Neutrophil (primary cell): ENCODE data around the gene SIPA1.

Source experiments
- H3K27ac ChIP-seq: fragments of 200-600 bp; sonication (generic); 2 replicates; pipeline ENCODE4 v1.5.1; 2016; ENCODE audit warnings: mild to moderate bottlenecking, moderate library complexity
- H3K27me3 ChIP-seq: fragments of 200-600 bp; sonication (generic); 2 replicates; pipeline ENCODE4 v1.6.0; 2016; ENCODE audit warnings: mild to moderate bottlenecking
- H3K36me3 ChIP-seq: fragments of 200-600 bp; sonication (generic); 2 replicates; pipeline ENCODE4 v1.5.1; 2017
- H3K4me1 ChIP-seq, 2 experiments: fragments of 200-600 bp in 1 of 2; sonication (generic) in 1 of 2; 1 replicate in 1 of 2; 2 replicates in 1 of 2; pipeline versions ENCODE4 v1.5.1 to v1.6.1; 2013 to 2016; ENCODE audit warnings: low read depth in 1 of 2, low read length in 1 of 2, mild to moderate bottlenecking in 1 of 2, moderate library complexity in 1 of 2; ENCODE audit not compliant: control insufficient read depth in 1 of 2, insufficient read depth in 1 of 2
- H3K4me3 ChIP-seq, 2 experiments: fragments of 200-600 bp in 1 of 2; sonication (generic) in 1 of 2; 1 replicate in 1 of 2; 2 replicates in 1 of 2; pipeline ENCODE4 v1.5.1; 2013 to 2016; ENCODE audit warnings: low read depth in 1 of 2, low read length in 1 of 2, mild to moderate bottlenecking in 1 of 2, moderate library complexity in 1 of 2
- H3K9me3 ChIP-seq: fragments of 200-600 bp; sonication (generic); 2 replicates; pipeline ENCODE4 v1.5.1; 2016
- CTCF ChIP-seq: fragments of 200-600 bp; sonication (generic); IDR thresholded peaks from 2 replicates; pipeline ENCODE4 v1.5.1; 2016; ENCODE audit warnings: antibody characterized with exemption

Gene SIPA1

GRCh38 chr11:65619281-65619928, 18.5 kb upstream of the SIPA1 start:
- no peak for TF ChIP-seq CTCF
- Histone ChIP-seq H3K4me1 (peaks cover 14 to 22% of the 10 kb centered on the region in 2 experiments), H3K9me3 (no peaks in the 10 kb centered on the region), H3K4me3 (no peak overlapping the region), H3K27me3 (no peaks in the 10 kb centered on the region), H3K27ac (no peak overlapping the region), H3K36me3 (peaks cover 73% of the 10 kb centered on the region)

- H3K9me3 ChIP-seq: no peaks in the 10 kb centered on the region
- no peaks in the 10 kb centered on the region for H3K27me3 ChIP-seq
- no peak overlapping the region for H3K27ac ChIP-seq
- H3K4me1 ChIP-seq: peaks cover 13 to 18% of the 10 kb centered on the region in 2 experiments
- TF ChIP-seq CTCF: no peak
- H3K4me3 ChIP-seq: no peak overlapping the region
- peaks cover 86% of the 10 kb centered on the region for H3K36me3 ChIP-seq
These were observed 17.2 kb upstream of the SIPA1 start for GRCh38 chr11:65620666-65621065.

GRCh38 chr11:65621460-65621859, 16.4 kb upstream of the SIPA1 start:
- peaks cover 12 to 17% of the 10 kb centered on the region in 2 experiments for H3K4me1 ChIP-seq
- H3K4me3 ChIP-seq: no peak overlapping the region
- H3K27ac ChIP-seq: no peak overlapping the region
- no peaks in the 10 kb centered on the region for H3K9me3 ChIP-seq
- H3K27me3 ChIP-seq: no peaks in the 10 kb centered on the region
- H3K36me3 ChIP-seq: peaks cover 94% of the 10 kb centered on the region
- no peak for TF ChIP-seq CTCF

- H3K27ac ChIP-seq: no peak overlapping the region
- TF ChIP-seq CTCF: no peak
- no peak overlapping the region for H3K4me3 ChIP-seq
- peaks cover 6 to 11% of the 10 kb centered on the region in 2 experiments for H3K4me1 ChIP-seq
- H3K36me3 ChIP-seq: peaks cover 99% of the 10 kb centered on the region
- no peaks in the 10 kb centered on the region for H3K9me3 ChIP-seq
- H3K27me3 ChIP-seq: no peaks in the 10 kb centered on the region
These were observed 15.9 kb upstream of the SIPA1 start for GRCh38 chr11:65622011-65622410.

- Histone ChIP-seq H3K27me3 (no peaks in the 10 kb centered on the region), H3K36me3 (peaks cover 99% of the 10 kb centered on the region)
These were observed 14.7 kb upstream of the SIPA1 start for GRCh38 chr11:65623177-65623576.

More at GRCh38 chr11:65623177-65623576, 14.7 kb upstream of the SIPA1 start:
- TF ChIP-seq CTCF: no peak
- H3K4me3 ChIP-seq: no peak overlapping the region
- H3K9me3 ChIP-seq: no peaks in the 10 kb centered on the region
- peaks cover 3 to 6% of the 10 kb centered on the region in 2 experiments for H3K4me1 ChIP-seq
- H3K27ac ChIP-seq: no peak overlapping the region
